ENCODE data around the gene APOL4.

The APOL4 gene

GRCh38 chr22:36149441-36149840 is 52.2 kb downstream of the APOL4 start:
- in situ Hi-C loops (cut with HindIII; ENCODE audit: low sequenced_read_pairs) = no loop called here
- no peak overlapping the region for H3K4me3 ChIP-seq (ENCODE audit: low read depth, low read length)
- DNase-seq (ENCODE audit: low read depth) = no peak
- no peak for TF ChIP-seq CTCF (IDR thresholded peaks at IDR 0.05; ENCODE audit: low read depth, low read length, missing control alignments)

GRCh38 chr22:36148411-36148810 is 53.2 kb downstream of the APOL4 start:
- no peak overlapping the region for H3K4me3 ChIP-seq (ENCODE audit: low read depth, low read length)
- in situ Hi-C loops (cut with HindIII; ENCODE audit: low sequenced_read_pairs) = no loop called here
- DNase-seq (ENCODE audit: low read depth) = no peak
- no peak for TF ChIP-seq CTCF (IDR thresholded peaks at IDR 0.05; ENCODE audit: low read depth, low read length, missing control alignments)

- no peak for DNase-seq (ENCODE audit: low read depth)
- no peak overlapping the region for H3K4me3 ChIP-seq (ENCODE audit: low read depth, low read length)
- in situ Hi-C loops (cut with HindIII; ENCODE audit: low sequenced_read_pairs) = no loop called here
- no peak for TF ChIP-seq CTCF (IDR thresholded peaks at IDR 0.05; ENCODE audit: low read depth, low read length, missing control alignments)
These were observed 54.3 kb downstream of the APOL4 start for GRCh38 chr22:36147196-36147791.

GRCh38 chr22:36145881-36146280 is 55.7 kb downstream of the APOL4 start:
- no peak for TF ChIP-seq CTCF (IDR thresholded peaks at IDR 0.05; ENCODE audit: low read depth, low read length, missing control alignments)
- DNase-seq (ENCODE audit: low read depth) = no peak
- H3K4me3 ChIP-seq (ENCODE audit: low read depth, low read length) = no peak overlapping the region
- in situ Hi-C loops (cut with HindIII; ENCODE audit: low sequenced_read_pairs) = no loop called here

- peak; percentile 60 for DNase-seq (ENCODE audit: low read depth)
- TF ChIP-seq CTCF (IDR thresholded peaks at IDR 0.05; ENCODE audit: low read depth, low read length, missing control alignments) = peak; percentile 86
- H3K4me3 ChIP-seq (ENCODE audit: low read depth, low read length) = no peak overlapping the region
- in situ Hi-C loops (cut with HindIII; ENCODE audit: low sequenced_read_pairs) = no loop called here
These were observed 56.6 kb downstream of the APOL4 start for GRCh38 chr22:36144886-36145541.

GRCh38 chr22:36143956-36144355 is 57.7 kb downstream of the APOL4 start:
- DNase-seq (ENCODE audit: low read depth) = no peak
- H3K4me3 ChIP-seq (ENCODE audit: low read depth, low read length) = no peak overlapping the region
- in situ Hi-C loops (cut with HindIII; ENCODE audit: low sequenced_read_pairs) = no loop called here
- no peak for TF ChIP-seq CTCF (IDR thresholded peaks at IDR 0.05; ENCODE audit: low read depth, low read length, missing control alignments)
